GM12878 (cell line): ENCODE measurements around the gene LRRC7. TPM values are rescaled to one million over a fixed set of nuclear protein-coding genes. Genes with fewer than 3 reads are reported as not detected.

Experiments
- ATAC-seq: fragments of 200-7000 bp; cut with Tn5 transposase; 3 replicates; pipeline ENCODE4 v1.9.1; 2020; ENCODE audit warnings: mild to moderate bottlenecking, moderate library complexity
- BruUV-seq: library from RNA; stranded (reverse); fragments of 400-500 nt; replicated peaks from 2 replicates; lab custom pipeline; 2021; lab: Mats Ljungman, UMichigan
- CTCF ChIA-PET: fragments of 300-600 bp; sonication (Branson Sonifier 250); formaldehyde crosslinking; extraction: SDS; loops from one replicate; lab custom pipeline; 2021; ENCODE audit warnings: inconsistent platforms; lab: Yijun Ruan, JAX
- POLR2A ChIA-PET: fragments of 350-600 bp; formaldehyde crosslinking; extraction: SDS; loops from one replicate; lab custom pipeline; 2021; ENCODE audit warnings: inconsistent platforms; lab: Charles Lee
- RAD21 ChIA-PET: fragments of 300-600 bp; sonication (Branson Sonifier 250); formaldehyde crosslinking; loops from one replicate; lab custom pipeline; 2023; ENCODE audit warnings: antibody characterized with exemption; ENCODE audit not compliant: unreplicated experiment; lab: Charles Lee
- SMC1A ChIA-PET: fragments of 300-600 bp; sonication (Branson Sonifier 250); formaldehyde crosslinking; loops from one replicate; lab custom pipeline; 2023; ENCODE audit not compliant: unreplicated experiment, uncharacterized antibody; lab: Charles Lee
- DNase-seq: peaks from one replicate; pipeline ENCODE4 v3.0.0-alpha.2; 2011; ENCODE audit warnings: low read depth, low spot score
- FAIRE-seq: peaks from 3 replicates; lab custom pipeline; 2011; peaks lifted over from hg19 to GRCh38; lab: Jason Lieb, UNC
- H2AFZ ChIP-seq: 2 replicates; pipeline ENCODE4 v1.6.0; 2011; ENCODE audit warnings: low read depth, low read length, control low read depth; ENCODE audit not compliant: control insufficient read depth
- H3K27ac ChIP-seq: 2 replicates; pipeline ENCODE4 v1.5.1; 2011; ENCODE audit warnings: control low read depth; ENCODE audit not compliant: control insufficient read depth, insufficient read depth
- H3K27me3 ChIP-seq, 2 experiments: replicated peaks in 1 of 2; 2 replicates each; pipeline versions ENCODE4 v1.6.0 to v1.6.1; 2011; ENCODE audit warnings: low read length in 1 of 2; ENCODE audit not compliant: control insufficient read depth in 2 of 2, insufficient read depth in 2 of 2
- H3K36me3 ChIP-seq, 2 experiments: 2 replicates each; pipeline ENCODE4 v1.5.1; 2011; ENCODE audit warnings: low read length in 1 of 2; ENCODE audit not compliant: control insufficient read depth in 2 of 2, insufficient read depth in 2 of 2
- H3K4me1 ChIP-seq: 2 replicates; pipeline ENCODE4 v1.6.1; 2011; ENCODE audit warnings: mild to moderate bottlenecking, low read length, moderate library complexity, mixed read lengths; ENCODE audit not compliant: control insufficient read depth, insufficient read depth
- H3K4me2 ChIP-seq: 2 replicates; pipeline ENCODE4 v1.6.0; 2011; ENCODE audit warnings: control low read depth; ENCODE audit not compliant: control insufficient read depth, insufficient read depth
- H3K4me3 ChIP-seq: fragments of 200-600 bp; sonication (generic); 2 replicates; pipeline ENCODE4 v1.5.1; 2016
- H3K79me2 ChIP-seq: 2 replicates; pipeline ENCODE4 v1.6.0; 2011; ENCODE audit warnings: low read length; ENCODE audit not compliant: control insufficient read depth, insufficient read depth
- H3K9ac ChIP-seq: 2 replicates; pipeline ENCODE4 v1.8.0; 2011; ENCODE audit warnings: low read length, control low read depth, mixed read lengths; ENCODE audit not compliant: control insufficient read depth, insufficient read depth
- H3K9me3 ChIP-seq: replicated peaks from 3 replicates; pipeline ENCODE4 v1.5.1; 2011; ENCODE audit warnings: mild to moderate bottlenecking, low read length; ENCODE audit not compliant: control insufficient read depth, insufficient read depth
- H4K20me1 ChIP-seq: 2 replicates; pipeline ENCODE4 v1.6.0; 2011; ENCODE audit not compliant: control insufficient read depth, insufficient read depth
- BACH1 ChIP-seq: fragments of 450-650 bp; IDR thresholded peaks from 2 replicates; pipeline ENCODE4 v1.6.1; 2017; ENCODE audit warnings: mild to moderate bottlenecking, borderline replicate concordance
- BRCA1 ChIP-seq: IDR thresholded peaks from 2 replicates; pipeline ENCODE4 v1.6.1; 2011; ENCODE audit warnings: low read depth, low read length, improper control_type of control experiment
- CBX3 ChIP-seq: fragments of 200-600 bp; sonication (generic); IDR thresholded peaks from 2 replicates; pipeline ENCODE4 v1.6.1; 2016; ENCODE audit warnings: low read depth, borderline replicate concordance
- HDAC6 ChIP-seq: fragments of 200-600 bp; sonication (generic); IDR thresholded peaks from one replicate; pipeline ENCODE4 v1.8.0; 2017; ENCODE audit warnings: antibody characterized with exemption; ENCODE audit not compliant: unreplicated experiment
- HSF1 ChIP-seq: fragments of 150-350 bp; IDR thresholded peaks from 2 replicates; pipeline ENCODE4 v1.6.1; 2014; ENCODE audit warnings: mild to moderate bottlenecking, low read depth, low read length
- IRF4 ChIP-seq: IDR thresholded peaks from 2 replicates; pipeline ENCODE4 v1.6.1; 2011; ENCODE audit warnings: low read depth, low read length
- JUND ChIP-seq: IDR thresholded peaks from 2 replicates; pipeline ENCODE4 v1.6.1; 2012; ENCODE audit warnings: low read depth, mild to moderate bottlenecking, low read length, improper control_type of control experiment, moderate library complexity
- MTA3 ChIP-seq: IDR thresholded peaks from 2 replicates; pipeline ENCODE4 v1.6.1; 2012; ENCODE audit warnings: low read length, inconsistent platforms, borderline replicate concordance
- MYC ChIP-seq: IDR thresholded peaks from 2 replicates; pipeline ENCODE4 v1.6.1; 2011; ENCODE audit warnings: mild to moderate bottlenecking, low read length, moderate library complexity, inconsistent platforms; ENCODE audit not compliant: insufficient read depth, insufficient replicate concordance, insufficient read length, severe bottlenecking
- PAX5 ChIP-seq: IDR thresholded peaks from 2 replicates; pipeline ENCODE4 v1.6.1; 2011; ENCODE audit warnings: low read depth, low read length, borderline replicate concordance
- RAD51 ChIP-seq: fragments of 450-650 bp; IDR thresholded peaks from 2 replicates; pipeline ENCODE4 v1.6.1; 2016; ENCODE audit warnings: moderate library complexity, mild to moderate bottlenecking, inconsistent platforms
- SP1 ChIP-seq: IDR thresholded peaks from one replicate; pipeline ENCODE4 v1.6.1; 2011; ENCODE audit warnings: low read depth, low read length
- SUPT20H ChIP-seq: IDR thresholded peaks from 2 replicates; pipeline ENCODE4 v1.6.1; 2011; ENCODE audit warnings: low read depth, mild to moderate bottlenecking, low read length, moderate library complexity, borderline replicate concordance; ENCODE audit not compliant: control insufficient read depth
- TARDBP ChIP-seq: IDR thresholded peaks from 2 replicates; pipeline ENCODE4 v1.6.1; 2016; ENCODE audit warnings: borderline replicate concordance
- ZNF384 ChIP-seq: IDR thresholded peaks from 2 replicates; pipeline ENCODE4 v1.6.1; 2012; ENCODE audit warnings: low read depth, mild to moderate bottlenecking, low read length, improper control_type of control experiment, borderline replicate concordance
- ZNF687 ChIP-seq: fragments of 450-650 bp; IDR thresholded peaks from 2 replicates; pipeline ENCODE4 v1.6.1; 2017; ENCODE audit warnings: mild to moderate bottlenecking, moderate library complexity
- WGBS: methylation state at CpG from one replicate; pipeline ENCODE4 v1.1.6; 2016; ENCODE audit warnings: low lambda C conversion rate; ENCODE audit not compliant: insufficient replicate concordance, insufficient coverage; ENCODE audit errors: missing lambda C conversion rate; 5-methylcytosine and 5-hydroxymethylcytosine counted together
- in situ Hi-C: fragments of 300-500 bp; cut with MboI; formaldehyde crosslinking; loops from 9 replicates; pipeline ENCODE4 v1.14.3; 2018; ENCODE audit warnings: mixed read lengths
- intact Hi-C: fragments of 100-400 bp; cut with micrococcal nuclease; formaldehyde crosslinking; loops from one replicate; pipeline ENCODE4 v1.14.2; 2022; ENCODE audit not compliant: unreplicated experiment
- polyA plus RNA-seq, 11 experiments: library from polyadenylated mRNA; depleted of rRNA in 4 of 11; unstranded in 6 of 11; stranded (reverse) in 5 of 11; fragments of >200 nt; fragmentation: Nextera tagmentation in 4 of 11; fragmentation: Illumina TruSeq in 1 of 11; extraction: Ambion mirVana in 4 of 11; extraction: Trizol in 1 of 11; gene quantifications; 1 replicate in 1 of 11; 2 replicates in 10 of 11; pipeline versions ENCODE4 v1.2.1 to v1.2.3, GENCODE V29; 2011 to 2016; ENCODE audit warnings: inconsistent platforms in 2 of 11, missing spikeins in 2 of 11, low read depth in 1 of 11
- total RNA-seq, 4 experiments: library from RNA; depleted of rRNA in 3 of 4; stranded (reverse); fragments of >200 nt in 3 of 4; fragmentation: Illumina TruSeq in 1 of 4; extraction: Trizol in 1 of 4; gene quantifications; 2 replicates each; pipeline versions ENCODE4 v1.2.1 to v1.2.3, GENCODE V29; 2013 to 2021

LRRC7 gene
- total and polyA plus RNA-seq, 10 of the 15 experiments (the other 5 are each of a cell fraction or from before 2014, with no cell fraction given) = 0.05 to 1.4 (median 0.24) TPM; not detected in 5

GRCh38 chr1:69747207-69747606 lies 179.5 kb downstream of the LRRC7 start:
- BruUV-seq = no TSS peak
- ATAC-seq = no peak
- Histone ChIP-seq H3K4me3 (no peak overlapping the region), H3K9me3 (no peaks in the 10 kb centered on the region), H3K4me1 (no peaks in the 10 kb centered on the region), H3K36me3 (no peaks in the 10 kb centered on the region), H3K9ac (no peak overlapping the region), H3K79me2 (no peaks in the 10 kb centered on the region), H4K20me1 (no peaks in the 10 kb centered on the region), H3K27me3 (no peaks in the 10 kb centered on the region), H3K27ac (no peak overlapping the region), H3K4me2 (no peak overlapping the region), H2AFZ (no peak overlapping the region)
- no peak for DNase-seq
- in situ Hi-C loops (loop anchor here (25.0 kb wide), 2 partner anchors 1135 to 1285 kb away; no protein-coding TSS in a partner anchor), intact Hi-C loops (no loop called here)
- CTCF ChIA-PET = no interaction called here
- TF ChIP-seq CBX3 (no peak), RAD51 (no peak), SP1 (no peak), PAX5 (no peak), MTA3 (no peak), HSF1 (no peak), JUND (no peak), IRF4 (no peak), MYC (no peak), ZNF687 (no peak), ZNF384 (no peak), BRCA1 (no peak), HDAC6 (no peak), BACH1 (no peak), TARDBP (no peak), SUPT20H (no peak)
- WGBS = 0% methylated on average over 2 of the region's 2 CpGs
- RAD21 ChIA-PET = no interaction called here
- SMC1A ChIA-PET = interaction anchor here (0.5 kb wide), 1 partner anchor 1980 kb away, joined by 3 read pairs; no protein-coding TSS in a partner anchor
- no peak for FAIRE-seq
- POLR2A ChIA-PET = no interaction called here
